NCI-H1436 treated with DMSO at 0.1 percent for 48 hours (cell line): ENCODE measurements around the gene WSB2.
"Not testable (repeated sequence)": the region's sequence is repeated elsewhere in the genome, so short reads cannot be mapped to it uniquely, and the experiment has no call there.

Source experiments
- DNase-seq: peaks from one replicate; lab custom pipeline; 2025; lab: John Stamatoyannopoulos, UW

Gene WSB2

DNA sequence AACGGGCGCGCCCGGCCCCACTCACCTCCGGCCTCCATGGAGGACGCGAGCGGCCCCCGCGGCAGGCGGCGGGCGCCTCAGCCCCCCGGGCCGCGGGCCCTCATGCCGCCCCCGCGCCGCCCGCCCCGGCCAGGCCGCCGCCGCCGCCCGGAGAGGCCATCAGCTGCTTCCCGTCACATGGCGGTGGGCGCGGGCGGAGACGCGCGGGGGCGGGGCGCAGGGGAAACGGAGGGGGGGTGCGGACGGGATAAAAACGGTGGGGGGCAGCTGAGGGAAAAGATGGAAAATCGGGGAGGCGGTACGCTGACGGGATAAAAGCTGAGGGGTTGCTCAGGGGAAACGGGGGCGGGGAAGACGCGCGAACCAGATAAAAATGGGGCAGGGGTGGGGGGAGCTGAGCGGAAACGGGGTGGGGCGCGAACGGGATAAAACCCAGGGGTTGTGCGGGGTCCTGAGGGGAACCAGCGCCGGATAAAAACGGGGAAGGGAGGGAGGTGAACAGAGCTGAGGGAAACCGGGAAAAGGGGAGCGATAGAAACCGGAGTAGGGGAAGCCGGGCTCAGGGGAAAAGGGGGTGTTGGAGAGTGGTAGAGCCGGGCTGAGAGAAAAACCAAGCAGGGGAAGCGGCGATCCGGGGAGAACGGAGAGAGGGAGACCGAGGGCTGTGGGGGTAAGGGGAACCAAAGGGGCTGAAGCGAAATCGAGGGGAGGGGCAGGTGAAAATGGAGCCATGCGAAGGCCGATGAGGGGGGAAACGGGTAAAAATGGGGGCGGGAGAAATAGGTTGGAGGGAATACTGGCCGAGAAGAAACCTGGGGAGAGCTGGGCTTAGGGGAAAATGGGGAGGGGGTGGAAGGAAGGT, at the start of gene WSB2:
TSS of gene WSB2 (minus strand) at position 169 of the 862 bp plus-strand sequence. CDS start at position 38, 131 bp downstream.
- DNase-seq, result no peak

DNA sequence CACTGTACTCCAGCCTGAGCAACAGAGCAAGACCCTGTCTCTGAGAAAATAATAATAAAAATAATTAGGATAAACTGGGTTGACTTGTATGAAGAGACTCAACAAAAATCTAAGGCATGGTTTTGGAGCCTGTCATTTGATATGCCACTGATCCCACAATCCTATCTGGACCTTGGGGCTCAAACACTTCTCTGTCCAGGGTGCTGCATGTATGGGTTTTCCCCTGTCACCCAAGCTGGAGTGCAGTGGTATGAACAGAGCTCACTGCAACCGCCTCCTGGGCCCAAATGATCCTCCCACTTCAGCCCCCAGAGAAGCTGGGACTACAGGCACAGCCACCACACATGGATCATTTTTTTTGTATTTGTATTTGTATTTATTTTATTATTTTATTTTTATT, 48.1 kb upstream of the WSB2 start:
- no peak for DNase-seq

- DNase-seq, result no peak
Measured at GRCh38 chr12:118107694-118108093, 46.7 kb upstream of the WSB2 start.

- no peak for DNase-seq
Measured at GRCh38 chr12:118107011-118107410, 46.0 kb upstream of the WSB2 start.

- no peak for DNase-seq
Measured at GRCh38 chr12:118103601-118104382, 42.8 kb upstream of the WSB2 start, which contains the start of gene VSIG10. Gene VSIG10 (minus strand): TSS chr12:118104011. CDS start chr12:118103671, 340 bp downstream.

- no peak for DNase-seq
Measured at GRCh38 chr12:118103201-118103600, 42.2 kb upstream of the WSB2 start.

DNA sequence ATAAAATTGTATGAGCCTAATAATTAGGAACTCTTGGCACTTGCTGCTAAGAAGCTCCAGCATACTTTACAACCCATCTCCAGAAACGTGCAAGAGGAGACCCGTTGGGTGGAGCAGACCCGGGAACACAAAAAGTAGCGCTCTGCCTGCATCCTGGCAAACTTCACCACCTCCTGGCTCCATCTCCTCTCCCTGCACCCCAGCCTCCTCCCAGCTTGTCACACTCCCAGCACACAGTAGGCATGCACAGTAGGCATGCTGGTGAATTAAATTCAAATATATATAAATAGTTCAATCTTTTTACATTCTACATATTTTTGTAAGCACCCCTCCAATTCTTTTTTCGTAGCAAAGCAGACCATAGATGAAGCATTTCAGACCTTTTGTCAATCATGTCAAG, 41.6 kb upstream of the WSB2 start:
- DNase-seq, result no peak

- DNase-seq, result no peak
Measured at GRCh38 chr12:118102070-118102469, 41.1 kb upstream of the WSB2 start.

DNA sequence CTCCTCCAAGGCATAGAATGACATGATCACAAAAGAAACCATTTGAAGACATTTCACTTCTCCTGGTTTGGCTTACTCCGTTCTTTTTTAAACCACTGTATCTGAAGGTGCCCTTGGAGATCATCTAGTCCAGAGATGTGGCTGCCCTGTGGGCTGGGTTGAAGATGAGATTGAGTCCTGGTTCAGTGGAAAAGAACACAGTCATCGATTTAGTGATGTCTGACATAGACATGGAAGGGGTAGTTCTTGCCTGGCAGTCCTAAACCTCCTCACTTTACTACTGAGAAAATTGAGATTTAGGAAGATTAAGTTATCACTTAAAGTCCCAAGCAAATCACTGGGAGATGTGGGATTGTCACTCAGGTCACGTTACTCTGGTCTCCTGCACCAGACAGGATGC, 40.1 kb upstream of the WSB2 start:
- no peak for DNase-seq

DNA sequence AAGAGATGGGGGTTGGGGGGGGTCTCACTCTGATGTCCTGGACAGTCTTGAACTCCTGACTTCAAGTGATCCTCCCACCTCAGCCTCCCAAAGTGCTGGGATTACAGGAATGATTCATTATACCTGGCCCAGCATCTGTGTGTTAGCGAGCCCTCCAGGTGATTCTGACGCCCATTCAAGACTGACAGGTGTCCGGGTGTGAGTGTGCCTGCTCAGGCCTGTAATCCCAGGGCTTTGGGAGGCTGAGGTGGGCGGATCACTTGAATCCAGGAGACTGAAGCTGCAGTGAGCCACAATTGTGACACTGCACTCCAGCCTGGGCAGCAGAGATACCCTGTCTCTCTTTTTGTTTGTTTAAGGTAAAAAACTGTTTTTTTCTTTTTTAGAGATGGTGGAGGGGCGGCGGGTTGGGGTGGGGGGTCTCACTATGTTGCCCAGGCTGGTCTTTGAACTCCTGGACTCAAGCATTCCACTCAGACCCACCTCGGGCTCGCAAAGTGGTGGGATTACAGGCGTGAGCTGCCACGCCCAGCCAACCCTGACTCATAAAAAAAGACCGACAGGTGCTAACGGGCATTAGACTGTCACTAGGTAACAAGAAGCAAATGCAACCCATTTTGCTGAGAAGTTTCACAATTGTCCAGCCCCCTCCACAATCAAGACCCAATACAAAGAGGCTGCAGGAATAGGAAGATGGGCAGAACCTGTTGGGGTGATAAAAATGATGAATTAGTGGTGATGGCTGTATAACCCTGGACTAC, 38.1 kb upstream of the WSB2 start:
- no peak for DNase-seq

GRCh38 chr12:118098401-118098800, 37.4 kb upstream of the WSB2 start:
- DNase-seq, result no peak

DNA sequence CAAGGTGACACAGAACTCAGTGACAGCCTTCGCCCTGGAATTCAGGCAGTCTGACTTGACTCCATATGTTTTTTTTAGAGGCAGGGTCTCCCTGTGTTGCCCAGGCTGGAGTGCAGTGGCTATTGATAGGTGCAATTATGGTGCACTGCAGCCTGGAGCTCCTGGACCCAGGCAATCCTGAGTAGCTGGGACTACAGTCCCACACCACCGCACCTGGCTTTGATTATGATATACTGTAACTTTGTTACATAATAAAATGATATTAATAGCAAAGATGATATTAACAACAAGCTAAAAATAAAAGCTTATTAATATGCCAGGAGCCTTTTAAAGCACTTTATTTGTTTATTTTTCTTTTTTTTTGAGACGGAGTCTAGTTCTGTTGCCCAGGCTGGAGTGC, 33.1 kb upstream of the WSB2 start:
- no peak for DNase-seq

DNA sequence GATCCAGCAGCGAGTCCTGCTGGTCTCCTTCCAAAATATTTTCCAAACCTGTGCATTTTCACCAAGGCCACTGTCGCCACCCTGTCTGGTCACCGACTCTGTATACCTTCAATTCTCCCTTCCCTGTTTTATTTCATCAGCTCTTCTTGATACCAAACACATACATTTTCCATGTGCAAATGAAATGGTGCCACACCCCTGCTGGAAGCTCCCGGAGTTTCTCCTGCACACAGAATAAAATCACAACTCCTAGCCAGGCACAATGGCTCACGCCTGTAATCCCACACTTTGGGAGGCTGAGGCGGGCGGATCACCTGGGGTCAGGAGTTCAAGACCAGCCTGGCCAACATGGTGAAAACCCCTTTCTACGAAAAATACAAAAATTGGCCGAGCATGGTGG, 28.8 kb upstream of the WSB2 start:
- DNase-seq, result no peak

GRCh38 chr12:118082161-118082560, 21.2 kb upstream of the WSB2 start:
- DNase-seq, result no peak

GRCh38 chr12:118081521-118081920, 20.5 kb upstream of the WSB2 start:
- not testable (repeated sequence) for DNase-seq

GRCh38 chr12:118073768-118074167, 12.8 kb upstream of the WSB2 start:
- DNase-seq, result no peak

DNA sequence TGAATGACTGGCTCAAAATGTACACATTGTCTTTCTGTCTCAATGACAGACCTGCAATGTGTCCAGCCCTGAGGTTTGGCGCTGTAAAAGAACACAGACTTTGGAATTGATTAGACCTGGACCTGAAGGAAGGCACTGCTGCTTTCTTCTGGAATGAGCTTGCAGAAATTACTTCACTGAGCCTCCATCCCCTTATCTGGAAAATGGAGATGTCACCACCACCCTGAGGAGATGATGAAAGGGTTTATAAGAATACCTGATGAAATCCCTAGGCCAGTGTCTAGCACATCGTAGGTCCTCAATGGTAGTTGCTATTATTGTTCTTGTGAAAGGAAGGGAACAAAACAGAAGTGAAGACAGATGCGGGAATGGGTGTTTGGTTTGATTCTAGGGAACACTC, 9.7 kb upstream of the WSB2 start:
- DNase-seq, result no peak

DNA sequence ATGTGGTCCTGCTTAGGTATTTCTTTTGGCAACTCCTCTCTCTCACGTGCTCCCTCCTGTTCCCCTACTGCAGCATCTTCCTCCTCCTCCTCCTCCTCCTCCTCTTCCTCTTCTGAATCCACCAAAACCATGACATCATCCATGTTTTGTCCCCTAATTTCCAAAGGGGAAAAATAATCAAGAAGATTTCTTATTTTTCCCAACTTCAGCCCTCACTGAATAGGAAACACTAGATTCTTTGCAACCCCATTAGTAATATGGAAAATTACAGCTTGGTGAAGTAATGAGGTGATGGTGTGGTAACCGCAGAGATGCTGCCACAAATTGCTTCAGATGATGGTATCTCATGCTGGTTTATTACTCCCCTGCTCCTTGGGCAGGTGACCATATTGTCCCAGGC, 7.5 kb upstream of the WSB2 start:
- DNase-seq, result no peak

GRCh38 chr12:118065380-118065779, 4.4 kb upstream of the WSB2 start:
- DNase-seq, result no peak

- DNase-seq, result no peak
Measured at GRCh38 chr12:118064608-118065007, 3.6 kb upstream of the WSB2 start.

- no peak for DNase-seq
Measured at GRCh38 chr12:118063576-118064391, 2.8 kb upstream of the WSB2 start.
